Left renal pelvis (tissue), 4 donors: ENCODE measurements around the gene ALDH7A1. TPM values are rescaled to one million over a fixed set of nuclear protein-coding genes. Genes with fewer than 3 reads are reported as not detected.

ENCODE experiments used
- polyA plus RNA-seq, 4 donors: library from polyadenylated mRNA; unstranded; fragments of 120-200 nt; gene quantifications; one replicate each; pipeline ENCODE4 v1.2.1, GENCODE V29; 2013; ENCODE audit not compliant: insufficient read length in 4 of 4

Gene ALDH7A1
- polyA plus RNA-seq, 4 donors: 86.5 to 165 (median 145) TPM

Other genes with a start within 250 kb of the ALDH7A1 start
- gene GRAMD2B, start 171.8 kb downstream of the ALDH7A1 start, polyA plus RNA-seq: 10 to 100 TPM; 20.5 to 27.8 (median 27.1) TPM
- gene PHAX, start 5.7 kb upstream of the ALDH7A1 start, polyA plus RNA-seq: 10 to 100 TPM; 64.2 to 87.8 (median 87.1) TPM
- 100 to 1,000 TPM in 3 of 4 donors, 10 to 100 TPM in 1; 76.3 to 138 (median 121) TPM for gene LMNB1, start 181.9 kb upstream of the ALDH7A1 start, polyA plus RNA-seq